NCI-H1694 treated with DMSO at 0.1 percent for 48 hours (cell line): Measurements from ENCODE around the gene IL1RAPL2.
"Not testable (repeated sequence)": the region's sequence is repeated elsewhere in the genome, so short reads cannot be mapped to it uniquely, and the experiment has no call there.

Experiments
- DNase-seq: peaks from one replicate; lab custom pipeline; 2025; lab: John Stamatoyannopoulos, UW

IL1RAPL2 gene

GRCh38 chrX:104670051-104670450, 104.1 kb downstream of the IL1RAPL2 start:
- no peak for DNase-seq

- not testable (repeated sequence) for DNase-seq
Observed at GRCh38 chrX:104677517-104677916, 111.5 kb downstream of the IL1RAPL2 start.

GRCh38 chrX:104679175-104679574, 113.2 kb downstream of the IL1RAPL2 start:
- no peak for DNase-seq

- no peak for DNase-seq
Observed at GRCh38 chrX:104681214-104681613, 115.2 kb downstream of the IL1RAPL2 start.

GRCh38 chrX:104684077-104684476, 118.1 kb downstream of the IL1RAPL2 start:
- DNase-seq, result no peak

GRCh38 chrX:104695593-104695992, 129.6 kb downstream of the IL1RAPL2 start:
- no peak for DNase-seq

DNA sequence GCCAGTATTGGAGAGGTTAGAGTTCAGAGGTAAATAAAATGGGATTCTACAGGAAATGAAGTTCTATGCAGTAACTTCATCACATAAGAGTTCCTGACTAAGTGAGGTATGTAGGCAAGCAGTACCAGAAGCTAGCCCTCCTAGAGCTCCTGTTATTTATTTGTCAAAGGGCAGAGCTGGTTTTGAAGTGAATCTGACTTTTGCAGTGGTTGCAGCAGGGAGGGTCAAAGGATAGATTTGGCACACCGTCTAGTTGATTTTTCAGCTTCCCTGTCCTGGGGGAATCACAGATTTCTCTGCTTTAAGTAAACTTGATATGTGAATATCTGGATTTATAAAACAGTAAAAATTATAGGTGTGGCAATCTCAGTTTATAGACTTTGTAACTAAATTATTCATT, 130.7 kb downstream of the IL1RAPL2 start:
- DNase-seq, result no peak

DNA sequence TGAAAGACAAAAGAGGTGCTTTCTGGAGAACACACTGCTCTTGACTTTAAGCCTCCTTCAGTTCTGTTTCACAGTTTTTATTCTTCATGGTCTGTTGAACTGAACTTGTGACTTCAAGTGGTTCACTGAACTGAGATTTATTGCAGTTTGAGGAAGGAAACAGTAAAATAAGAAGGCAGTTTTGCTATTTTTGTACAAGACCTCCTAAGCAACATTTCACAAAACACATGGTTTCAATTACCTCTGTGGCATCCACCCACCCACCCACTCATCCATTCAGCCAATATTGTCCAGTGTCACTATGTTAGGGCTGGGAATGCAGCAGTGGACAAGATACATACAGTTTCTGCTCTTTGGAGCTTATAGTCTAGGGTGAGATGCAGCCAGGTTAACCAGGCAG, 131.3 kb downstream of the IL1RAPL2 start:
- no peak for DNase-seq

GRCh38 chrX:104707042-104707441, 141.0 kb downstream of the IL1RAPL2 start:
- no peak for DNase-seq

- DNase-seq, result no peak
Observed at GRCh38 chrX:104707572-104707971, 141.6 kb downstream of the IL1RAPL2 start.

- no peak for DNase-seq
Observed at GRCh38 chrX:104712515-104712914, 146.5 kb downstream of the IL1RAPL2 start.

GRCh38 chrX:104721854-104722253, 155.9 kb downstream of the IL1RAPL2 start:
- no peak for DNase-seq

DNA sequence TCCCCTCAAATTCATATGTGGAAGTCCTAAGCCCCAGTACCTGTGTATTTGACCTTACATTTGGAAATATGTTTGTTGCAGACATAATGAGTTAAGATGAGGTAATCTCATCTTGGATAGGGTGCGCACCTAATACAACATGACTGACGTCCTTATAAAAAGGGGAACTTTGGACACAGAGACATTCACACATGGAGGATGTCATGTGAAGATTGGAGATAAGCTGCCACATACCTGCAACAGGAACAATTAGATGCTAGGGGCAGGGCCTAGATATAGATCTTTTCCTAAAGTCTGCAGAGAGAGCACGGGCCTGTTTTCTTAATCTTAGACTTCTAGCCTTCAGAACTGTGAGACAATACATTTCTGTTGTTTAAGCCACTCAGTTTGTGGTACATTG, 162.5 kb downstream of the IL1RAPL2 start:
- no peak for DNase-seq

DNA sequence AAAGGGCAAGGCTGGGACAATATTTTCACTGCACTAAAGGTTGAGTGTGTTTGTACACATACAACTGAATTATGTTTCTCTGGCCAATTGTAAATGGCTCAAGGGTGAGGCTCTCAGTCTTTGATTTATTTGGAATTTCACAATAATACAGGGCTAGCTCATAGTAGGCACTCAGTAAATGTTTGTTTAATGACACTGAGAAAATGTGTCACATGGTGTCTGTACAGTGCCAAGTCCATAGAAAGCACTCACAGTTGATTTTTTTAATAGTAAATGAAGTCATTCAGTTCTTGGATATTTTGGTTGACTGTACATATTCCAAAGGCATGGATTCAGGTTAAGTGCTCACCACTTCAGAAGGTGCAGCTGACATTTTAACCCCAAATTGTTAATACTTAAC, 176.4 kb downstream of the IL1RAPL2 start:
- no peak for DNase-seq

- no peak for DNase-seq
Observed at GRCh38 chrX:104745152-104745551, 179.2 kb downstream of the IL1RAPL2 start.

DNA sequence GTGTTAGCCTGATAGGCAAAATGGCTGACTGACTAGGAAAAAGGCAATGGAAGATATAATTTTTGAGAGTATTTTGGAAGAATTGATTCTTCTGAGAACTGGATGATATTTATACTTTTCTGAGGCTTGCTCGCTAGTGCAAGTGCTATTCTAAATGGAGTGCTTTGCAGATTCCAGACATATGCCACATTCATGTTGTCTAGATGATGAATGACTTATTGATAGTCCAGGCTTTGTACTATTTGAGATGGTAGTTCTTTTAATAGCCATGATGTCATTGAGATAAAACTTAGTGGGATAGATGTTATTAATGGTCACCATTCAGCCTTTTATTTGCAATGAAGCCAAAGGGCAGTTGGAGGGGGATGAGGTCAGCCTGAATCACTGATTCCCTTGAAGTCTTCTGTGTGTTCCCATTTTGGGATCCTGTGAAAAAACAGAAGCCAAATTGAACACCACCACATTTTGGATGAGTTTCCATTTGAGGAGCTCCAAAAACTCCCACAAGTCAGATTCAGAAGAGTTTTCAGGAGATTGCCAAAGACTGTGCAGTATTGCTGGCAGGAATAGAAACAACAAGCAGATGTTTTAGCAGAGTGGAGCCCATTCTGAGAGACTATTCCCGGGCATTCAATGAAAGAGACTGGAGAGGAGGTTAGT, 184.1 kb downstream of the IL1RAPL2 start:
- DNase-seq, result no peak

GRCh38 chrX:104762641-104763040, 196.6 kb downstream of the IL1RAPL2 start:
- no peak for DNase-seq

DNA sequence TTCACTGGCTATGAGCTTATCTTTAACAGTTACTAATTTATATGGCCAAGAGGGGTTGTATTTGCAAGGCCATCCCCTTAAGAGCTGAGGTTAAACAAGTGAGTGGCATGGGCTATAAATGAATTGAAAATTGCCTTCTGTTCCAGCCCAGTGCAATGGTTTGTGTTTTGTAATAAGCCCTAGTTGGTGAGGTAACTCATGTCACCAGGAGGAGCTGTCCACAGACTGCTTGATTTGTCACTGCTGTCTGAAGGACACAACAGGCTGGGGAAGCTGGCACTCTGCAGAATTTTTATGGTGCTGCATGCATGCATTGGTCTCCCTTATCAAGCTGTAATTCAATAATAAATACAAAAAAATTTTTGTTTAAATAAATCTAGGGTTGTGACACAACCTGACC, 223.8 kb downstream of the IL1RAPL2 start:
- DNase-seq, result no peak

DNA sequence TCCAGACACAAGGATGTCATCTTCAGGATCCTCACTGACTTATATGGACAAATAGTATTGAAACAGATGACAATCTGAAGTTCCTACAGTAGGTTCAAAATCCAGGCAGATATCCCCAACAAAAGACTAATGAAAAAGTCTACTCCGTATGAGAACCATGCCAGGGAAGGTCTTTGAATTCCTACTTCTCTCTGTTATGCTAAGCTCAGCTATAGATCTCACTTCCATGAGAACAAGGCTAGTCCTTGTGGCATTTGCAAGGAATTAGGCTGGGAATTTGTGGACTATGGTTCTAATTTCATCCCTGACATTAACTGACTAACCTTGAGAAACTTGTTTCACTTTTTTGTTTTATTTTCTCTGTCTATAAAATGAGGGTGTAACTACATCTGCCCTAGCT, 229.8 kb downstream of the IL1RAPL2 start:
- no peak for DNase-seq

GRCh38 chrX:104803219-104803618, 237.2 kb downstream of the IL1RAPL2 start:
- DNase-seq, result no peak

GRCh38 chrX:104806346-104806745, 240.3 kb downstream of the IL1RAPL2 start:
- no peak for DNase-seq

DNA sequence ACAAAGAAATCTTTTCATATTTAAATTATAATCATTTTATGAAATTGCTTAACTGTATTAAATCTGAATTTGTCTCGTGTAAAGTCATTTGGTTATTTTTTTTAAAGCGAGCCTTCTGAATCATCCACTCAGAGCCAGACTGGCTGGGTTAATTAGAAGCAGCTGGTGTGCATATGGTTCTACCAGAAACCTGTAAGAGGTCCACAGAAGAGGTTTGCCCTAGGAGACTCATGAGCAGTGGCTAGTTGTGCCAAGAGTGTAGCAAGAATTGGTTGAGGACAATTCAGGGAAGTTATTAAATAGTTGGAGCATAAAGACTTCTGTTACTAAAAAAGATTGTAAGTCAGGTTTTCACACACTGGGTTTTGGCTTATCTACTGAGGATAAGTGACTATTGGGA, 267.4 kb downstream of the IL1RAPL2 start:
- DNase-seq, result no peak

GRCh38 chrX:104842646-104843045, 276.6 kb downstream of the IL1RAPL2 start:
- no peak for DNase-seq

- DNase-seq, result no peak
Observed at GRCh38 chrX:104852241-104852640, 286.2 kb downstream of the IL1RAPL2 start.

- DNase-seq, result no peak
Observed at GRCh38 chrX:104854188-104854587, 288.2 kb downstream of the IL1RAPL2 start.
